RWPE1 (cell line): ENCODE data around the gene TCF4.

ENCODE experiments used
- CTCF ChIA-PET: fragments of 350-600 bp; sonication (Branson Sonifier 250); formaldehyde crosslinking; extraction: SDS; loops from one replicate; lab custom pipeline; 2021; lab: Yijun Ruan, JAX
- POLR2A ChIA-PET: fragments of 400-600 bp; formaldehyde crosslinking; extraction: SDS; loops from one replicate; lab custom pipeline; 2020; ENCODE audit warnings: antibody characterized with exemption; ENCODE audit not compliant: low non-redundant PET; lab: Yijun Ruan, JAX
- DNase-seq: peaks from one replicate; pipeline ENCODE4 v3.0.0; 2012; ENCODE audit warnings: low spot score
- H3K27ac ChIP-seq: fragments of 450-650 bp; 2 replicates; pipeline ENCODE4 v1.5.1; 2017
- TF ChIP-seq, protein P1 (sequence below): fragments of 450-650 bp; conservative IDR thresholded peaks from 2 replicates; pipeline ENCODE4 v1.5.1; 2017; ENCODE audit warnings: low read depth, mild to moderate bottlenecking

The TCF4 gene

GRCh38 chr18:55444536-55444935, 143.5 kb downstream of the TCF4 start:
- H3K27ac ChIP-seq, result no peak overlapping the region
- TF ChIP-seq, protein P1, sequence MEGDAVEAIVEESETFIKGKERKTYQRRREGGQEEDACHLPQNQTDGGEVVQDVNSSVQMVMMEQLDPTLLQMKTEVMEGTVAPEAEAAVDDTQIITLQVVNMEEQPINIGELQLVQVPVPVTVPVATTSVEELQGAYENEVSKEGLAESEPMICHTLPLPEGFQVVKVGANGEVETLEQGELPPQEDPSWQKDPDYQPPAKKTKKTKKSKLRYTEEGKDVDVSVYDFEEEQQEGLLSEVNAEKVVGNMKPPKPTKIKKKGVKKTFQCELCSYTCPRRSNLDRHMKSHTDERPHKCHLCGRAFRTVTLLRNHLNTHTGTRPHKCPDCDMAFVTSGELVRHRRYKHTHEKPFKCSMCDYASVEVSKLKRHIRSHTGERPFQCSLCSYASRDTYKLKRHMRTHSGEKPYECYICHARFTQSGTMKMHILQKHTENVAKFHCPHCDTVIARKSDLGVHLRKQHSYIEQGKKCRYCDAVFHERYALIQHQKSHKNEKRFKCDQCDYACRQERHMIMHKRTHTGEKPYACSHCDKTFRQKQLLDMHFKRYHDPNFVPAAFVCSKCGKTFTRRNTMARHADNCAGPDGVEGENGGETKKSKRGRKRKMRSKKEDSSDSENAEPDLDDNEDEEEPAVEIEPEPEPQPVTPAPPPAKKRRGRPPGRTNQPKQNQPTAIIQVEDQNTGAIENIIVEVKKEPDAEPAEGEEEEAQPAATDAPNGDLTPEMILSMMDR, result no peak
- POLR2A ChIA-PET, result no interaction called here
- CTCF ChIA-PET, result no interaction called here
- no peak for DNase-seq

DNA sequence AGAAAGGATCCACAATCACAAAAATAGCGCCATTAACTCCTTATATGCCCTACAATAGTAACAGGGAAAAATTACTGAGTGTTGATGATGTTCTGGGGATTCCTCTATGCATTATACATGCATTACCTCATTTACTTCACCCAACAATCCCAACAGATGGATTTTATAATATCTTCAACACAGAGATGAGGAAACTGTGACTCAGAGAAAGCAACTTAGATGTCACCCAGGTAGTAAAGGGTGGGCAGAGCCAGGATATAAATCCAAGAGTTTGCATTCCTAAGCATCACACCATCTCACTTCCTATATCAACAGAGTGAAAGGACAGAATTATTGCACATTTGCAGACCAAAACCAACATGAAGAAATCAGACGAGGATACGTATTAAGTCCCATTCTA, 144.2 kb downstream of the TCF4 start:
- DNase-seq, result no peak
- H3K27ac ChIP-seq, result no peak overlapping the region
- CTCF ChIA-PET, result no interaction called here
- POLR2A ChIA-PET, result no interaction called here
- TF ChIP-seq, protein P1, result no peak

DNA sequence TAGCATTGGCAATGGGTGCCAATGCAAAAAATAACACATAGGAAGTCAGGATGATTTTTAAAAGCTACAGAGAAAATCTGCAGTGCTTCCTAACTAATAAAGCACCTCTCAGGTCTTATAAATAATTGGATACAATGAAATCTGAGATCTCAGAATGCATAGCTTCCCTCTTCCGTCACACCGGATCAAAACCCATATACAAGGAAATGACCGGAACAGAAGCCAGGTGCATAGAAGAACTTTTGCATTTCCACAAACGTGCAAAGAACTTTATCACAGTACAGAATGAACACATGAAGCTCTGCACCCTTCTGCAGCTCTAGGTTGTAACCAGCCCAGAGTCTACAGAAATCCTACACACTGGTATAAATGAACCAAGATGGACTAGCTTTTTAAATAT, 145.4 kb downstream of the TCF4 start:
- TF ChIP-seq, protein P1, result no peak
- CTCF ChIA-PET, result no interaction called here
- H3K27ac ChIP-seq, result no peak overlapping the region
- POLR2A ChIA-PET, result no interaction called here
- DNase-seq, result no peak

DNA sequence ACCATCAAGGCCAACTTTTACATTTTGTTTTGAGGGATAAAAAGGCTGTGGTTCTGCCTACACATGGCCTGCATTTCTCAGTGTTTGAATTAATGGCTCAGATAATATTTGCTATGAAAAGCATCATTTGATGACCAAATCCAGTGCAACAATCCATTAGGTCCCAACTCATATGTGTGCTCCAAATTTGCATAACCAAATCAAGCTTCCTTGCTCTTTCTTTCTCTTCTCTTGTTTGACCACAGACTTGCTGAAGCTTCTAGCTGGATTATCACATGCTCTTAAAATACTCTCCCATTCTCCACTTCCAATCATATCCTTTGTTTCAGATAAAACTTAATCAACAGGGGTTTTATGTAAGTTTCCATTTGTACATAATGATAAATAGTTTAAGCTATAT, 147.0 kb downstream of the TCF4 start:
- TF ChIP-seq, protein P1, result no peak
- no peak overlapping the region for H3K27ac ChIP-seq
- CTCF ChIA-PET, result interaction anchor here (0.8 kb wide), 1 partner anchor 26 kb away, joined by 4 read pairs; no protein-coding TSS in a partner anchor
- POLR2A ChIA-PET, result no interaction called here
- no peak for DNase-seq

- POLR2A ChIA-PET, result no interaction called here
- DNase-seq, result no peak
- no peak overlapping the region for H3K27ac ChIP-seq
- CTCF ChIA-PET, result no interaction called here
- TF ChIP-seq, protein P1, result no peak
These were observed 148.9 kb downstream of the TCF4 start for GRCh38 chr18:55439056-55439455.

DNA sequence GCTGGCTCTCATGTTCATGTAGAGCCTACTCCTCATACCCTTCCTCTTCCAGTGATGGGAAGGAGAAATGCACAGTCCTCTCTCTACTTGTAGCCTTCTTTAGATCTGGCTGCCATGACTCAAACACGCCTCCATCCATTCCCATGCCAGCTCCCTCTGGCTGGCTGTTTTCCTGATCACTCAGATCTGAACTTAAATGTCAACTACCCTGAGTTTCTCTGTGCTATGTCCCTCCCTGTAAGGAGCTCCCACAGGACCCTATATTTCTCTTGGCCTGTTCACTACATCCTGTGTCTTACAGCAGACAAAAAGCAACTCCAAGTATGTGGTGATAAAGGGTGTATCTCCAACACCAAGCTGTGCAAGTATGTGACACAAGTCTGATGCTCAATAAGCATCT, 152.4 kb downstream of the TCF4 start:
- CTCF ChIA-PET, result no interaction called here

More for the DNA sequence above, 152.4 kb downstream of the TCF4 start:
- no peak for DNase-seq
- TF ChIP-seq, protein P1, result no peak
- no peak overlapping the region for H3K27ac ChIP-seq
- POLR2A ChIA-PET, result no interaction called here
